HG03060 (cell line): ENCODE data around the gene ADIG.
"Not testable (repeated sequence)": the region's sequence is repeated elsewhere in the genome, so short reads cannot be mapped to it uniquely, and the experiment has no call there.

ENCODE experiments used
- ATAC-seq: cut with Tn5 transposase; IDR thresholded peaks from one replicate; pipeline ENCODE4 v1.9.1; 2021; ENCODE audit warnings: low read depth, moderate number of reproducible peaks; ENCODE audit not compliant: unreplicated experiment

ADIG gene

DNA sequence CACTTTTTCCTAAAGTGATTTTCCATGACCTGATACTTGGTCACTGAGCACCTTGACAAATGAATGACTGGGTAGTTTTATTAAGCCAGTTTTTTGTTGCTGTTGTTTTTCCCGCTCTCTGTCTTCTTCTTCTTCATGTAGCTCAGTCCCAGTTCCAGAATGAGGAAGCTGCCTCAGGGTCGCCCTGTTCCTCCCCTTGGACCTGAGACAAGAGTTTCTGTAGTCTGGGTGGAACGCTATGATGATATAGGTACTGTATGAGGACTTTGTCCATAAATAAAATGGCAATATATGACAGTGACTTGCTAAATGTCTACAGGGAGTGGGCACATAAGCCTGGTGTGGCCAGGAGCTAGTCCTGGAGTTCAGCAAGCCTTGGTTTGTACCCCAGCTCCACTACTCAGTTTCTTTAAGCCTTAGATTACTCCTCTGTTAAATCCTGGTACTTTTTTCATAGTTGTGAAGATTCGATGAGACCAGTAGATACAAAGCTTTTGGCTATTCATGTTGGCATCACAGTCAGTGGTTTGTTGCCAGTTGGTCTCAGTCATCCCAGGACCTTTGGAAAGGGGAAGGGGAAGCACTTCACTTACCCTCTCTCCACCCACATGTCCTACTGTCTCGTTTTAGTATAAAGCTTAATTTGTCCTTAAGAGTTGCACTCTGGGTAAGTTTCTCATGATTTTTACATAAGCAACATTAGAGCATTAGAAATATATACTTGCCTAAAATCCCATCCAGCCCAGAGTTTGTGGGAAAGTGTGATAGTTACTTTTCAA lies 11.1 kb upstream of the ADIG start:
- ATAC-seq: no peak

DNA sequence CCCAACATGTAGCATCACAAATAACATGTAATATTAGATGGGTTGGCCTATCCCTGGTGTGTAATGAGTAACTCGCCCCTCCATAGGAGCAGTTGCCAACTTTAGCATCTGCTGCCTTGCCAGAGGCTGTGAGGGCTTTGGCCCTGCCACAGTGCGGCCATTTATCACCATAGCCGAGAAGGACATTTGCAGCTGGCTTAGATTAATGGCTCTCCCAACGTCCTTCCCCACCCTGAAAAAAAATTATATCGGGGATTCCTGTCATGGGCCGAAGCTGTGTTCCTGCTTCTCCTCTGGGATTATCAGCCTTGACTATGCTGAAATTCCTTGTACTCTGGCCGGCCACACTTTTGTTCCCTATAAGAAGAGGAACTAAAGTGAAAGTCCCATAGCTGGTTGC lies 7.6 kb upstream of the ADIG start:
- ATAC-seq: no peak

DNA sequence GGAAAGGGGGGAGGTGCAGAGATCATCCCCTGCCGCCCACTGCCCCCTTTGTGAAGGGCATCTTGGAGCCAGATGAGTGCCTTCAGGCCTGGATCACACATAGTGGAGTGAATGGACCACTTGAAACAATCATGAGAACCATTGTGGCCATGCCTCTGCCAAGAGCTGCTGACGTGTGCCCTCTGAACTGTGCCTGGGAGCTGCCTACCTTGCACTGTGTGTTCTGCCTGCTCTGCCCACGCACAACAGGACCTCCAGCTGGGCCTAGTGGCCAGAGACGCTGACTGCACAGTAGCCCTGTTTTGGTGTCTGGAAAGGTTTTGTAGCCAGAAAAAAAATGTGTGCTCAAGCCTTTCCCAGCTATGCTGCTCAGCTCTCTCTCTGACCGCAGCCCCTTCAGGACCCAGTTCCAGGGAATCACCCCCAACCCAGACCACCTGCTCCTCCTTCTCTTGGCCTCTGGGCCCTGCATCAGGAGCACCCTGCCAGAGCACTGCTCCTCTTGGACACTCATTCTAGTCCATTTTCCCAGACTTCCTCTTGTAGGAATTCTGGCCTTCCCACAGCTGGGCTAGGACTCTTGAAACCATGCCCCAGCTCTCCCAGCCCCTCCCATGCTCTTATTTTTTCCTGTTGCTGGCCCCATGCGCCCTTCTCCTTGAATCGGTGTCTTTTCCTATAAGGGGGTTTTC lies 1.6 kb upstream of the ADIG start:
- no peak for ATAC-seq

DNA sequence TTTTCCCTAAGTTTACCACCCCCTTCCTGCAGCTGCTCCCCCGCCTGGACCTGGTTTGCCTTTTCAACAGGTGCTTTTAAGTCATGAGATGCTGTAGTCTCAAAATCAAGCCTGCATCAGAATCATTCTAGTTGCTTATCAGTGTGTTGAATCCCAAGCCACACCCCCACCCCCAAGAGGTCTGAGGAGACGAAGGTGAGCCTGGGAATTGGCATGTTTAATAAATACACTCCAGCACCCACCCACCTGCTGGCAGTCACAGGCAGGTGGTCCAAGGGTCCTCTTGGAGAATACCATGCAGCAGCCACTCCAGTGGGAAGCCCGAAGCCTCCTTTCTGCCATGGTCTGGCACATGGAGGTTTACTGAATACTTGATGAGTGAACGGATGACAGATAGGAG lies 1.1 kb upstream of the ADIG start:
- no peak for ATAC-seq

DNA sequence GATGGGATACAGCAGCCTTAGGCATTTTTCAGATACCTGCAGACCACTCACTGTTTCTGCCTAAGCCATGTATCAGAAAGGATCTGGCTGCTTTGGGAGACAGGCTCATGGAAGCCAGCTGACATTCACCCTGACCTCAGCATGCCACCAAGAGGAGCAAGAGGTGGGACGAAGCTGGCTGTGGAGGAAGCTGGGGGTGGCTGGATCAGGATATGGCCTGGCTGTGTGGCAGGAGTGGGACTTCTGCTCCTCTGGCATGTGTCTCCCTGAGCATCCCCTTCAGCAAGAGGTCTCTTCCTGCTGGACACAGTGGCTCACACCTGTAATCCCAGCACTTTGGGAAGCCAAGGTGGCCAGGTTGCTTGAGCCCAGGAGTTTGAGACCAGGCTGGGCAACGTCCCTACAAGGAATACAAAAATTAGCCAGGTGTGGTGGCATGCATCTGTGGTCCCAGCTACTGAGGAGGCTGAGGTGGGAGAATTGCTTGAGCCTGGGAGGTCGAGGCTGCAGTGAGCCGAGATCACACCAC lies 897 bp downstream of the ADIG start:
- no peak for ATAC-seq

DNA sequence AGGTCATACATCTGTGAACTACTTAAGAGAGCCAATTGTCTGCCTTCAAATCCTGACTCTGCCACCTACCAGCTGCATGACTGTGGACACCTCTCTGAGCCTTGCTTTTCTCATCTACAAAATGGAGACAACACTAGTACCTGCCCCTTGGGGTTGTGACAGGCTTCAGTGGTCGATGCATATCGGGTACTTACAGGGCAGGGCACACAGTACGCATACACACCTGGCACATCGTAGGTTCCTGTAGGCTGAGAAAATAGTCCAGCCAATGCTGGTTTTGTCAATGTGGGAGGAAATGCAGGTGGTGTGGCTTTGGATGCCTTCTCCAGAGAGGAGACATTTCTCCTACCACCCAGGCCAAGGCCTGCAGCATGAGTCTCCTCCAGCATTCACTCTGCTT lies 2.3 kb downstream of the ADIG start:
- ATAC-seq: no peak

DNA sequence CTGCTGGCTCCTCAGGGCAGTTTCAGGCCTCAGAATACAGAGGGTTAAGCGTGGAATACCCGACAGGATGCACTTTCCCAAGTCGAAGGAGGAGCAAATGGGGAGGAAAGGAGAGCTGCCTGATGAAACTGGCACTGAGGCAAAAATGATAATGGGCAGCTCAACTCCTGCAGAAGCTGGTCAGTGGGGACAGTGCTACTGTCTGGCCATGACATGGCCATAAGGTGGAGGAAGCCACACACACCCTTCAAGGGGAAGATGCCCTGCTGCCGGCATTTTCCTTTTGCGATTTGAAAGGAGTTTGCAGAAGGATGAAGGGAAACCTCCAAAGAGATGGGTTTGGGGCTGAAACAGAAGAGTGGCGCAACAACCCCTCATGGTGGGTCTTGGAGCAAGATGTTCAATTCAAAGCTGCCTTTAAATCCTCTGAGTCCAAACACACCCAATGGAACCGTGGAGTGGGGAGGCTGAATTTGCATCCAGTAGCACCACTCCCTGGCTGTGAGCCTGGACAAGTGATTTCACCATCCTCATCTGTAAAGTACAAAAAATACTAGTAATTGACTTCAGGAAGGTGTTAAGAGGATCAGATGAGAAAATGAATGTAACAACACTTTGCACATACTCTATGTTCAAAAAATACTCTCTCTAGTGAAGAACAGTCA lies 3.2 kb downstream of the ADIG start:
- ATAC-seq: no peak

DNA sequence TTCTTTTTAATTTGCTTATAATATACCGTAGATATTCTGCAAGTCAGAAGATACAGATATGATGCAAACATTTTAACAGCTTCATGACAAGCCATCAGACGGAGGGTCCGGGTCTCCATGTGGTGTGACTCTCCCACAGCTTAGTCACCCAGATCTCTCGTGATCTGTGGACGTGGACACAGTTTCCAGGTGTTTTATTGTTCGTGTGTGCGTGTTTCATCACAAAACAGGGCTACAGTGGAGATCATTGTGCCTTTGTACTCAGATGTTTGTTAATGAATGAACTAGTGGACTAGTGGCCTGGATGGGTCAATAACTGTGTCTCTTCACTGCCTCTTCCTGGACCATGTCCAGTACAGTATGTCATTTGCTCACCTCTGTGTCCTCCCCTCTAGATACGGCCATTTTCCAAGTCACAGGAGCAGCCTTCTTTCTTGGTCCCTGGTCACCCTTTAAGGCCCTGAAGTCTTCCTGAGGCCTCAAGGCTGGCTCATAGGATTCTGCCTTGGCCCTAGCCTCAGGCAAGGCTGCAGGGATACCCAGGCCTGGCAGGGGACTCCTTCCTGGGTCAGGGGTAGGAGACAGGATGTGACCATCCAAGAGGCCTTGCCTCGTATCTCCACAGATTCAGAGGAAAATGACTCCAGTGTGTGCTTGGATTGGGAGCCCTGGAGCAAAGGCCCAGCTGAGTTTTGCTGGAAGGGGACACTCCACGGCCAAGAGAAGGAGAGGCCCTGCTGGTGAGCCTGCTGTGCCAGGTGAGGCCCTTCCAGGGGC lies 4.6 kb downstream of the ADIG start:
- ATAC-seq: no peak

DNA sequence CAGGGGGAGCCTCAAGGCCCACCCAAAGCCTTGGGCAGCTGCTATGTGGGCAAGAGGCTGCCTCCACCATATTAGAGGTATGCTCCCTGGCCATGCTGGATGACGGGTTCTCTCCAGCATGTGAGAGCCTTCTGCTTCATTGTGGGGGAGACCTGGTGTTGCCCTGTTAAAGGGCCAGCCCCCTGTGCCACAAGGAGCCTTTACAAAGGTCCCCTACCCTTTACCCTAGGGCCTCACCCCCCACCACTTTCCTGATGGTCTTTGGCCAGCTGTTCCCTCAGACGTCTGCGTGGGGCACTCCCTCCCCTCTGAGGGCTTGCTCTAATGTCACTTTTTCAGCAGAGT lies 5.2 kb downstream of the ADIG start:
- no peak for ATAC-seq

DNA sequence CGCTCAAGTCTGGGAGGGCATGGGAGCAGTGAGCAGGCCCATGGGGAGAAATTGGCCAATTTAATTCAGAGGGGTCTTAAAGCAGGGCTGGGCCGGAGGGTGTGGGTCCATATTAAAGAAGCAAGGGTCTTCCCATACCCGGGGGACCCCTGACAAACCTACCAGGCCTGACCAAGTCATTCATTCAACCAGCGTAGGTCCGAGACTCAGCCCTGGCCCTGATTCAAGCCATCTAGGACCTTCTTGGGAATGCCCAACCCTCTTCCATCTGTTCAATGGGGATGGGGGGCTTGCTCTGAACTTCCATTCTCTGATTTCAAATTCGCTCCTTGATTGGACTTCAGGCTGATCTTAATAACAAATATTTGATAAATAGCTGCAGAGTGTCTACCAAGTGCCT lies 7.3 kb downstream of the ADIG start:
- ATAC-seq: no peak

DNA sequence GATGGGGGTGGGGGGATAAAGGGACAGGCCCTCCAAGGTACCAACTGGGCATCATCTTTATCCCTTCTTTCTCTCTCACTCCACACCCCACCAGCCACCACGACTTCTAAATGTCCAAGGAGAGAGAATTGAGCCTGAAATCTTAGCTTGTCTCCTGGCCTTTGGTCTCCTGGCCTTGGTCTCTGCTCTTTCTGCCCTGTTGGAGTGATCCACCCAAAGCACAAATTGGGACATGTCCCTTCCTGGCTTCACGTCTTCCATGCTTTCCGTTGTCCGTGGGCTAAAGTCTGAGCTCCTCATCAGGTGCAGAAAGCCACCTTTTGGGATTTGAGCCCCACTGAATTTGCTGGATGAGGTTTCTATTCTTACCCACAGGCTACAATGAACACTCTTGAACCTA lies 8.4 kb downstream of the ADIG start:
- ATAC-seq: no peak

DNA sequence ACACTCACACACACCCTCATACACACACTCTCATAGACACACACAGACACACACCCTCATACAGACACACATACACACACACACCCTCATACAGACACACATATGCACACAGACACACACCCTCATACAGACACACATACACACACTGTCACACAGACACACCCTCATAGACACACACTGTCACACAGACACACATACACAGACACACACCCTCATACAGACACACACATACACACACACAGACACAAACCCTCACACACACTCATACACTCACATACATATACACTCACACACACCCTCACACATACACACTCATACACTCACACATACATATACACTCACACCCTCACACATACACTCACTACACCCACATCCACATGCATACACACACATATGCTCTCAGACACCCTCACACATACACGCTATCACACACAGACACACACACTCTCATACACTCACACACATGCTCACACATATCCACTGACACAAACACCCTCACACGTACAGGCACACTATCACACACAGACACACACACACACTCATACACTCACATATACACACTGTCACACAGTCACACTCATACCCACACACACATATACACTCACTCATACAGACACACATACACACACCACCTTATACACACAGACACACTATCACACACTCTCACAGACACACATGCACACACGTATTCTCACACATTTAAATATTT lies 9.1 kb downstream of the ADIG start:
- no peak for ATAC-seq

DNA sequence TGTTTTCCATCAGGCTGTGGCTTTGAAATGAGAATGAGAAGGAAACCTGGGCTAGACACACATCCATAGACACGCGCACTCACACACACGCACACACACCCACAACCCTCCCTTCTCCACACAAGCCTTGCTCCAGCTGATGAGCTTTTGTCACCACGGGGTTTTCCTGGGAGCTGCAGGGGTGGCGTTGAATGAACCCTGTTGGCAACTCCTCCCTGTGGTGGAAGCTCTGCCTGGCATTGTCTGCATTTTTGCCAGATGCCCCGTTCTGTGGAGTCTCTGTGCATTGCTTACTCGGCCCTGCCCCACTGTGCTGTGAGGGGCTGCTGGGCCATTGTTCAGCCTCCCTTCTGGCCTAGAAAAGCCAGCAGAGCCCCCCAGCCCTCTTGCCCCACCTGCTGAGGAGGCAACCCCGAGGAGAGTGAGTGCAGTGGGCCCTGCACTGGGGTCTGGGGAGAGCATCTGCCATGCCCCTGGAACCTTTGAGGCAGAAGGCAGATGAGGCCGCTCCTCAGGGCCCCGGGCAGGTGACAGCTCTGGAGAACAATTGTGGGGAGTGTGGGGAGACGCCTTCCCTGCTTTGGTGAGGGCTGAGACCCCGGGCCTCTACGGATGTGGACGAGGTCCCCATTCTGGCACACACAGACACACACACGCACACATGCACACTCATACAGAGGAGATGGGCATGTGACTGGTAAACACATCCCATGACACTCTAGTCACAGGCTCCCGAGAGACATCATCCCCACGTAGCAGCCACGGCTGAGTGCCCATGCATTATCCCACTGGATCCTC lies 9.9 kb downstream of the ADIG start:
- ATAC-seq: no peak

DNA sequence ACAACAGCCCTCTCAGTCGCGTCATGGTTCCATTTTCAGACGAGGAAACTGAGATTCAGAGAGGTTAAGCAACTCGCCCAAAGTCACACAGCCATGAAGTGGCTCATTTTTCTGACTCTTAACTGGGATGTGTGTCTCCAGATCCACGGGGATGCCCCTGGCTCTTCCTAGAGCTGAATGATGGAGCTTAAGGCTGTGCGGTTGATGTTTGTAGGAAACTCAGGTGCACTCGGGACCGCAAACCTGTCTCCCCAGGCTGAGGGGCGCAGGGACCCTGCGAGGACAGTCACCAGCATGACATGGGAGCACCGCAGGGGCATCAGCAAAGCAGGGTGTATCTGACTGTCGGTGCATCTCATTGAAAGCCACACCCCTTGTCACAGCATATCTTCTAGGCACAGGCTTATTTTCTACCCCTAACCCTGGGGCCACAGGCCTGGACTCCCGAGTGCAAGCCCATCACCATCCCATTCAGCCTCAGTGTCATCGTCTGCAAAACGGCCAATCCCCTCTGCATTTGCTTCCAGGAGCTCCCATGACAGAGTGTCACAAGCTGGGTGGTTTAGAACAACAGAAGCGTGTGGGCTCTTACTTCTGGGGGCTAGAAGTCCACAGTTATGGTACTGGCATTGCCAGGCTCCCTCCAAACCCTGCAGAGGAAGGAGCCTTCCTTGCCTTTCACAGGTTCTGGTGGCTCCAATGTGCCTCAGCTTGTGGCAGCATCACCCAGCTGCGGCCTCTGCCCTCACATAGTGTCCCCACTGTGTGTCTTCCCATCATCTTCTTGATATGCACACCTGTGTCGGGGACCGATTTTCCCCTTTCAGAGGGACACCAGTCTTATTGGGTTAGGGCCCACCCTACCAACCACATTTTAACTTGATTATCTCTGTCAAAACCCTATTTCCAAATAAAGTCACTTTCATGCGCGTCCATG lies 10.7 kb downstream of the ADIG start:
- no peak for ATAC-seq

DNA sequence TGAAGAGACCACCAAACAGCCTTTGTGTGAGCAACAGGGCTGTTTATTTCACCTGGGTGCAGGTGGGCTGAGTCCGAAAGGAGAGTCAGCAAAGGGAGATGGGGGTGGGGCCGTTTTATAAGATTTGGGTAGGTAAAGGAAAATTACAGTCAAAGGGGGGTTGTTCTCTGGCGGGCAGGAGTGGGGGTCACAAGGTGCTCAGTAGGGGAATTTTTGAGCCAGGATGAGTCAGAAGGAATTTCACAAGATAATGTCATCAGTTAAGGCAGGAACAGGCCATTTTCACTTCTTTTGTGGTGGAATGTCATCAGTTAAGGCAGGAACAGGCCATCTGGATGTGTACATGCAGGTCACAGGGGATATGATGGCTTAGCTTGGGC lies 11.4 kb downstream of the ADIG start:
- ATAC-seq: not testable (repeated sequence)

DNA sequence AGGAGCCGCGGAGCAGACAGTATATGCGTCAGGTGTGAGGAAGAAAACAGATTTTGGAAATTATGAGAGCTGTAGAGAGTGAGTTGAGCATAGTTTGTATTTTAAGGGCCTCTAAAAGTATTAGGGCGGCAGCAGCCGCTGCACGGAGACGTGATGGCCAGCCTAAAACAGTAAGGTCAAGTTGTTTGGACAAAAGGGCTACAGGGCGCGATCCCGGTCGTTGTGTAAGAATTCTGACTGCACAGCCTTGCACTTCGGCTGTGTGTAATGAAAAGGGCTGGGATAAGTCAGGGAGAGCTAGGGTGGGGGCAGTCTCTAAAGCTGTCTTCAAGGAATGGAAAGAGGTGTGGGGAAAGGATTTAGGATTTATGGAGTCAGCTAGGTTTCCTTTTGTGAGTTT lies 13.3 kb downstream of the ADIG start:
- not testable (repeated sequence) for ATAC-seq

DNA sequence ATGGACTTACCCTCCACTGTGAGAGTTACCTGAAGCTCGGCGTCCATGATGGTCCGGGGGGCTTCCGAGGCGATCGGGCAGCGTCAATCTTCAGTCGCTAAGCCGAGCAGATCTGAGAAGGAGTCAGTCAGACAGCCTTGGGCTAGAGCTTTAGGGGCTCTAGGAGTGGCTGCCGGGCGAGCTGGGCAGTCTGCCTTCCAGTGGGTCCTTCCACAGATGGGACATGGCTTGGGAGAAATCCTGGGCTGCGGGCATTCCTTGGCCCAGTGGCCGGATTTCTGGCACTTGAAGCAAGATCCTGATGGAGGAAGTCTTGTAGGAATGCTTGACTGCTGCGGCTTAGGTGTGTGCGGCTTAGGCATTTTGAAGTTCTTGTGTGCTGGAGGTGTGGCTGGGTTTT lies 14.9 kb downstream of the ADIG start:
- ATAC-seq: not testable (repeated sequence)

DNA sequence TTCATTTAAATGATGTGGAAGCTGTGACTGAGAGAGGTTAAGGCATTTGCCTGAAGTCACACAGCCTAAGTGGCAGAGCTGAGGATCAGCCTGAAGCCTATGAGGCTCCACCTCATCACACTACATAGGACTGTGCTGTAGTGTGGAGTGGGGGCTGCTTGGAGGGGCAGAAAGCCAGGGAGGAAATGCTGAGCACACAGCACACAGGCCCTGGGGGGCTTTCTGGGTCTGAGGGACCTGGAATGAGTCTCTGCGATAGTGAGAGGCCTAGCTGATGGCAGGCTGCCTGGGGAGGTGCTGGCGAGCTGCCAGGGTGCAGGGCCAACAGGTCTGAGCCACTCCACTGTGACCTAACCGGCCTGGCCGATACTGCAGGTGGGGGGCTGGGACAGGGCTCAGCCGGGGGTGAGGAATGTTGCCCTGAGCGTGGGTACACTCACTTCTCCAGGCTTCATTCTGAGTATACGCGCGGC lies 18.4 kb downstream of the ADIG start:
- ATAC-seq: no peak
